Activated CD8-positive, alpha-beta memory T cell treated with anti-CD3 and anti-CD28 coated beads, Interleukin-2, amount 10 ng/mL, durations not matched to agents 7 days and 5 days (primary cell): ENCODE measurements around the gene C1orf159. TPM values are rescaled to one million over a fixed set of nuclear protein-coding genes. Genes with fewer than 3 reads are reported as not detected.

Experiments
- ATAC-seq: fragments of 150-1000 bp; cut with Tn5 transposase; one replicate; pipeline ENCODE4 v1.10.0; 2021; ENCODE audit warnings: moderate library complexity
- CTCF ChIA-PET: fragments of 350-600 bp; sonication (Branson Sonifier 250); formaldehyde crosslinking; loops from one replicate; lab custom pipeline; 2021; ENCODE audit warnings: antibody characterized with exemption; lab: Charles Lee
- DNase-seq: peaks from one replicate; pipeline ENCODE4 v3.0.0-alpha.2; 2020
- H3K27ac Mint-ChIP-seq: one replicate; pipeline ENCODE4 v1.8.0; 2021; ENCODE audit warnings: mild to moderate bottlenecking, mixed read lengths
- H3K27me3 Mint-ChIP-seq: one replicate; pipeline ENCODE4 v1.8.0; 2021; ENCODE audit warnings: mixed read lengths
- H3K36me3 Mint-ChIP-seq: one replicate; pipeline ENCODE4 v1.8.0; 2021; ENCODE audit warnings: mild to moderate bottlenecking, mixed read lengths
- H3K4me1 Mint-ChIP-seq: one replicate; pipeline ENCODE4 v1.8.0; 2021; ENCODE audit warnings: mixed read lengths
- H3K4me3 Mint-ChIP-seq: one replicate; pipeline ENCODE4 v1.8.0; 2021; ENCODE audit warnings: mild to moderate bottlenecking, moderate library complexity, mixed read lengths
- H3K9me3 Mint-ChIP-seq: one replicate; pipeline ENCODE4 v1.8.0; 2022; ENCODE audit warnings: low read depth, mixed read lengths
- total RNA-seq, 2 experiments: library from RNA; stranded (reverse); gene quantifications; one replicate each; pipeline ENCODE4 v1.2.3, GENCODE V29; 2021

The C1orf159 gene
- total RNA-seq, 2 experiments from 2014 or later, result 22.9 to 23.6 TPM

GRCh38 chr1:1088801-1089680 is 26.8 kb downstream of the C1orf159 start:
- CTCF ChIA-PET, result no interaction called here
- Mint-ChIP-seq H3K36me3 (peaks cover 3% of the 10 kb centered on the region), H3K4me3 (no peak overlapping the region), H3K9me3 (no peaks in the 10 kb centered on the region), H3K27me3 (no peaks in the 10 kb centered on the region), H3K27ac (no peak overlapping the region), H3K4me1 (no peaks in the 10 kb centered on the region)
- DNase-seq, result no peak
- ATAC-seq, result no peak

DNA sequence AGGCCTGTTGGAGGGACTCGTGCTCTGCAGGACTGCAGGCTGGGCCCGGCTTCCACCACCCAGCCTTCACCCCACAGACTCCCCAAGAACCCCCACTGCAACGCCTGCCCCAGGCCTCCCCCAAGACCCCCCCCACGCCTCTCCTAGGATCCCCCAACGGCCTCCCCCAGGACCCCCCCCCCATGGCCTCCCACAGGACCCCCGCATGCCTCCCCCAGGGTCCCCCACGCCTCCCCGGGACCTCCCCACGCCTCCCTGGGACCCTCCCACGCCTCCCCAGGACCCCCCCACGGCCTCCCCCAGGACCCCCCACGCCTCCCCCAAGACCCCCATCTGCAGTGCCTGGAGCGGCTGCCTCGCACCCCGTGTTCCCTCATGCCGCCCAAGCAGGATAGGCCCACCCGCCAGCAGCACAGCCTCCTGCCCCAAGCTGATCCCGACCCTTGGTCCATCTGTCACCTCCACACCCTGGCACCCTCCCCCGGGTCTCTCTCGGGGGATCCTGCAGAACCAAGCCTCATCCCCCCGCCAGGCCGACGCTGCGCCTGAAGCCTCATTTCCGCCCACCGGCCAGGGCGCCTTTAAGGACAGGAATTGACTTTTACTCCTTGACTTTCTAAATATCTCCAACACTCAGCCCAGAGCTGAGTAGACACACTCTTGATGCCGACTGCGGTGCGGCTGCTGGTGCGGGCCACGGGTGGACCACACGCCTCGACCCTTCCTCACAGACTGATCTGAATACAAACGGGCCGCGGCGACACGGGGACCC is 27.7 kb downstream of the C1orf159 start:
- Mint-ChIP-seq H3K27me3 (no peaks in the 10 kb centered on the region), H3K36me3 (peaks cover 3% of the 10 kb centered on the region), H3K4me3 (no peak overlapping the region), H3K4me1 (no peaks in the 10 kb centered on the region), H3K27ac (no peak overlapping the region), H3K9me3 (no peaks in the 10 kb centered on the region)
- no peak for DNase-seq
- CTCF ChIA-PET, result no interaction called here
- ATAC-seq, result no peak

- H3K9me3 Mint-ChIP-seq, result no peaks in the 10 kb centered on the region
- no peak overlapping the region for H3K4me3 Mint-ChIP-seq
- CTCF ChIA-PET, result no interaction called here
- no peak overlapping the region for H3K27ac Mint-ChIP-seq
- no peaks in the 10 kb centered on the region for H3K27me3 Mint-ChIP-seq
- H3K36me3 Mint-ChIP-seq, result no peaks in the 10 kb centered on the region
- no peaks in the 10 kb centered on the region for H3K4me1 Mint-ChIP-seq
- no peak for DNase-seq
- ATAC-seq, result no peak
Measured at GRCh38 chr1:1087351-1088028, 28.4 kb downstream of the C1orf159 start.

GRCh38 chr1:1086911-1087341 is 29.0 kb downstream of the C1orf159 start:
- CTCF ChIA-PET, result no interaction called here
- H3K9me3 Mint-ChIP-seq, result no peaks in the 10 kb centered on the region
- H3K36me3 Mint-ChIP-seq, result no peaks in the 10 kb centered on the region
- H3K27me3 Mint-ChIP-seq, result no peaks in the 10 kb centered on the region
- H3K27ac Mint-ChIP-seq, result no peak overlapping the region
- H3K4me3 Mint-ChIP-seq, result no peak overlapping the region
- ATAC-seq (no peak), DNase-seq (no peak)
- H3K4me1 Mint-ChIP-seq, result no peaks in the 10 kb centered on the region

DNA sequence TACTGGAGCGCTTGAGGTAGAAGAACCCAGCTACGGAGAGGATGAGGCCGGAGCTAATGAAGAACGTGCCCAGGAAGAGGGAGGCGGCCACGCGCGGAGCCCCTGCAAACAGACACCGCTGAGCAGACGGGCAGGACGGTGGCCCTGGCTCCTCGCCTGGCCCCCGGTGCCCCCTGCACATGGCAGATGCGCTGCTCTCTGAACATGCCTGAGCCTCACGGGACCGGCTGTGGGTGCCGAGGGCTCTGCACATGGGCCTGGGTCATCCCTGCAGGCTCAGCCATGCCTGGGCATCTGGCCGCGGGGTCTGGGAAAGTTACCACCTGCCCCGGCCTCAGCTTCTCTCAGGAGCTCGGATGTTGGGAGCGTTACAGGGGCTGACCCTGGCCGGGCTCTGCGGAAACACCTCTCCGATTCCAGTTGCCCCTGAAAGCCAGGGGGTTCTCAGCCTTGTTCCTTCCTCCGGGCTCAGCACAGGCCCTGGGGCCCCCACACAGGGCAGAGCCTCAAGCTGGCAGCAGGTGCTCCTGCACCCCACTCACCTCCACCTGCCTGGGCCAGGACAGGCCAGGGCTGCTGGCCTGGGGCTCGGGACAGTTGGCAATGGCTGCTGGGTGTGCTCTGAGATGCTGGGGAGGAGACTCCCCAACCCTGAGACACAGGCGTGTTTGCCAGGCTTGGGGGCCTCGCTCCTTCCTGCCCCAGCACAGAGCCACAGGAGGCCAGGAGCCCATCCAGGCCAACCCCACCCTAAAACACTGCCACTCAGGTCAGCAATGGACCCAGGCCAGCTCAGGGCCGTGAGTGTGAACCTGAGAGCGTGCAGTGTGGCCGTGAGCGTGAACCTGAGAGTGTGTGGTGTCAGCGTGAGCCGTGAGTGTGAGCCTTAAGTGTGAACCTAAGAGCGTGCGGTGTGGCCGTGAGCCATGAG is 29.7 kb downstream of the C1orf159 start:
- no peaks in the 10 kb centered on the region for H3K4me1 Mint-ChIP-seq
- no peaks in the 10 kb centered on the region for H3K9me3 Mint-ChIP-seq
- H3K36me3 Mint-ChIP-seq, result no peaks in the 10 kb centered on the region
- H3K27ac Mint-ChIP-seq, result no peak overlapping the region
- ATAC-seq (no peak), DNase-seq (no peak)
- no peak overlapping the region for H3K4me3 Mint-ChIP-seq
- CTCF ChIA-PET, result no interaction called here
- no peaks in the 10 kb centered on the region for H3K27me3 Mint-ChIP-seq

DNA sequence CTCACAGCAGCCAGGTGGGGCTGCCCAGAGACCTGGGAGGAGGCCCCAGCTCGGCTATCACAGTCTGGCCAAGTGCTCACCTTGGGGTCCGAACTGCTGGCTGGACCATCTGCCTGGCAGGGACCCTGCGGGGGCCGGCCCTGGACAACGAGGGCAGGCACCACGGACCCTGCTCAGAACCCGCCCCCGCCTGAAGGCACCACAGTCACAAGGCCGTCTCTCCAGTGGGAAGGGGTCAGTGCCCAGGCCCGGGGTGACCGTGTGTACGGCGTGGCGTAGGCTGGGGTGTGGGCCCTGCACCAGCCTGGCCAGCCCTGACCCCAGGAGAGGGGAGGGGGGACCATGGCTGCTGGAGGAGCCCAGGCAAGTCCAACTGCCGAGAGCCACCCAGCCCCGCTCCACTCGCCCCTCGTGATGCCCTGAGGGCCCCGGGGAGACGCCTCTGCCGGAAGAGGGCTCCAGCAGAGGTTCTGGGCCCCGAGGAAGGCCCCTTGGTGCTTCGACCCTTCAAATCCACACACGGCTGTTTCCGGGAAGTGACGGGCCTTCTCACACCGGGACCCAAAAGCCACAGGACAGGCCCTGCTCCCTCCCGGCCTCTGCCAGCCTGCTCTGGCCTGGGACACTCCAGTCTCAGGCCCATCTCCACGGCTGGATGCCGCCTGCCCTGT is 30.6 kb downstream of the C1orf159 start:
- Mint-ChIP-seq H3K27me3 (no peaks in the 10 kb centered on the region), H3K4me1 (no peaks in the 10 kb centered on the region), H3K36me3 (no peaks in the 10 kb centered on the region), H3K4me3 (no peak overlapping the region), H3K27ac (no peak overlapping the region), H3K9me3 (no peaks in the 10 kb centered on the region)
- ATAC-seq (no peak), DNase-seq (no peak)
- CTCF ChIA-PET, result no interaction called here

DNA sequence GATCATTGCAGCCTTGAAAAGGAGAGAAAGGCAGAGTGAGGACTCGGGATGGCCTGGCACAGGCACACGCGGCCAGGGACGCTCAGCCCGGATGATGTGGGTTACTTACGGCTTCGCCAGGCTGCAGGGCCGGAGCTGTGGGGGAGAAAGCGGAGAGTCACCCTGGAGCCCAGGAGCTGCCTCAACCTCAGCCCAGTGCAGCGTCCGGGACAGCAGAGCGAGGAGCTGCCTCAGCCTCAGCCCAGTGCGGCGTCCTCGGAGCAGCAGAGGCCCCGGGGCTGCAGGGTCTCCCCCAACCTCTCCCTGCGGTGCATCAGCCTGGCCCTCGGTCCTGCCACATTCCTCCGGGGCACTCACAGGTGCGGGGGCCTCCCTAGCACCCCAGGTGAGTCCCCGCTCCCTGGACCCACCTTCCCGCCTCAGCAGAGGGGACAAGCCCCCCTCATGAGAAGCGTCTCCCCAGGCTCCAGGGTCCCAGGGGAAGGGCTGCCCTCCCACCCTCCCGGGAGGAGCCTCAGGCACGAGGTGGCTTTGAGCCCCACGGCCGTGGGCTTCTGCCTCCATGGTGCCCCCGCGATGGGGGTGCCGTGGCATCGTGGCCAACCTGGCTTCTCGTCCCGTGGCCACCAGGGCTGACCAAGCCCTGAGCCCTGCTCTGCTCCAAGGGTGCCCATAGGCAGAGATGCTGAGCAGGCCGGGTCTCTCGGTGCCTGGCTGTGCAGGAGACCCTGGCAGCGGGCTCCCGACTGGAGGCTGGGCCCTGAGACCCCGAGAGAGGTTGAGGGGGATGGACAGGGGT is 31.3 kb downstream of the C1orf159 start:
- Mint-ChIP-seq H3K36me3 (no peaks in the 10 kb centered on the region), H3K4me1 (peaks cover 1% of the 10 kb centered on the region), H3K4me3 (no peak overlapping the region), H3K27ac (no peak overlapping the region), H3K9me3 (no peaks in the 10 kb centered on the region), H3K27me3 (peaks cover 2% of the 10 kb centered on the region)
- DNase-seq (no peak), ATAC-seq (no peak)
- CTCF ChIA-PET, result no interaction called here

DNA sequence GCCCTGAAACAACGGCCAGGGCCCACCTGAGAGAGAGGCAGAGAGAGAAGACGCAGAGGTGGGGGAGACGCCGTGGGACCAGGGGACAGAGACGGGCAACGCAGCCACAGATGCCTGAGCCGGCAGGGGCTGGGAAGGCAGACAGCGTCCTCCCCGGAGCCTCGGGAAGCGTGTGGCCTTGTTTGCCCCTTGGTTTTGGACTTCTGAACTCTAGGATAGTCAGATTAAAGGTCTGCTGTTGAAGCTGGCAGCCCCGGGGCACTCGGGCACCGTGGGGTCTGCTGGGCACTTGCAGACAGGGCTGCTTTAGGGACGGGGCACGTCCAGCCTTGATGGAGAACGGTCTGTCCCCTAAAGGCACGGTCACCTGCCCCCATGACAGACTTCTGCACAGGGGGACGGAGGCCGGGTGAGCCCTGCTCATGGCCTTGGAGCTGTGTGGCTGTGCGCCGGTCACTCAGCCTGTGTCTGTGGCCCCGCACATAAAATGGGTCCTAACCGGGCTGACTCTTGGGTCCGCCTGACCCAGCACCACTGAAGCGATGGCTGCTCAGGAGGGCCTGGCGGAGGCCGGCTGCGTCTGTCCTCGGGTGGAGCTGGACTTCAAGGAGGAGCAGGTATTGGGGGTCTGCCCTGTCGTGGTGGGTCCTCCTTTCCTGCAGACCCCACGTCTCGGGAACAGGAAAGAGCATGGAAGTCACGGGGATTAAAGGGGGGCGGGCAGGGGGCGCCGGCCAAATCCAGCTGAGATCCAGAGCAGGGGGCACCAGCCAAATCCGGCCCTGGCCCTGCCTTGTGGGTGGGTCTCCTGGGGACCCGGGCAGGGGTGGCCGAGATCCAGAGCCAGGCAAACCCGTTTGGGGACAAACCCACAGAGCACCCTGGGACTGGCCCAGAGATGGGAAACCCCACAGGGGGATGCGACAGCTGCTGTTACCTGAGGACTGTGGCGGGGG is 32.2 kb downstream of the C1orf159 start:
- peaks cover 5% of the 10 kb centered on the region for H3K27me3 Mint-ChIP-seq

GRCh38 chr1:1082776-1083415 is 33.0 kb downstream of the C1orf159 start:
- CTCF ChIA-PET, result no interaction called here
- H3K9me3 Mint-ChIP-seq, result no peaks in the 10 kb centered on the region
- no peak overlapping the region for H3K27ac Mint-ChIP-seq
- peaks cover 5% of the 10 kb centered on the region for H3K27me3 Mint-ChIP-seq
- no peaks in the 10 kb centered on the region for H3K36me3 Mint-ChIP-seq
- DNase-seq (no peak), ATAC-seq (no peak)
- H3K4me3 Mint-ChIP-seq, result no peak overlapping the region
- peaks cover 4% of the 10 kb centered on the region for H3K4me1 Mint-ChIP-seq

More for the DNA sequence above, 32.2 kb downstream of the C1orf159 start:
- H3K4me3 Mint-ChIP-seq, result no peak overlapping the region
- H3K9me3 Mint-ChIP-seq, result no peaks in the 10 kb centered on the region
- ATAC-seq (no peak), DNase-seq (no peak)
- CTCF ChIA-PET, result no interaction called here
- no peaks in the 10 kb centered on the region for H3K36me3 Mint-ChIP-seq
- H3K27ac Mint-ChIP-seq, result no peak overlapping the region
- H3K4me1 Mint-ChIP-seq, result peaks cover 4% of the 10 kb centered on the region

GRCh38 chr1:1082239-1082775 is 33.6 kb downstream of the C1orf159 start:
- ATAC-seq (no peak), DNase-seq (no peak)
- H3K36me3 Mint-ChIP-seq, result no peaks in the 10 kb centered on the region
- no peaks in the 10 kb centered on the region for H3K9me3 Mint-ChIP-seq
- CTCF ChIA-PET, result no interaction called here
- no peak overlapping the region for H3K27ac Mint-ChIP-seq
- peaks cover 5% of the 10 kb centered on the region for H3K27me3 Mint-ChIP-seq
- H3K4me3 Mint-ChIP-seq, result no peak overlapping the region
- H3K4me1 Mint-ChIP-seq, result peaks cover 4% of the 10 kb centered on the region
